HG03439 (cell line): ENCODE measurements around the gene VAMP3.
A peak's percentile ranks its signal among the peaks of the same experiment; 100 is the strongest.

Source experiments
- ATAC-seq: cut with Tn5 transposase; IDR thresholded peaks from one replicate; pipeline ENCODE4 v1.9.1; 2021; ENCODE audit warnings: mild to moderate bottlenecking, moderate library complexity; ENCODE audit not compliant: unreplicated experiment

VAMP3 gene

DNA sequence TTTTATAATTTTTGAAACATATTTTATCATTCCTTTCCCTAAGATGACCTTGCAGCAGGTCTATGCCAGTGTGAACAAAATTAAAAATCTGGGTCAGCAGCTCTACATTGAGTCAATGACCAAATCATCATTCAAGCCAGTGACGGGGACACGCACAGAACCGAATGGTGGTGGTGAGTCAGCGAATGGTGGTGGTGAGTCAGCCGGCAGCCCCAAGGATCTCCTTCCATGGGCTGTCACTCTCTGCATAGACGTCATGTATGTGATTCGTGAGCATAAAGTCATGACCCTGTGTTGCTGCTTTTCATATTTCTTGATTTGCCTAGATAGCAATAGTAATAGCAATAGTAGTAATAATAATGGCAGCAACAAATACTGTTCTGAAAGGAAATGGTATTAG, 39.3 kb downstream of the VAMP3 start:
- ATAC-seq: no peak

DNA sequence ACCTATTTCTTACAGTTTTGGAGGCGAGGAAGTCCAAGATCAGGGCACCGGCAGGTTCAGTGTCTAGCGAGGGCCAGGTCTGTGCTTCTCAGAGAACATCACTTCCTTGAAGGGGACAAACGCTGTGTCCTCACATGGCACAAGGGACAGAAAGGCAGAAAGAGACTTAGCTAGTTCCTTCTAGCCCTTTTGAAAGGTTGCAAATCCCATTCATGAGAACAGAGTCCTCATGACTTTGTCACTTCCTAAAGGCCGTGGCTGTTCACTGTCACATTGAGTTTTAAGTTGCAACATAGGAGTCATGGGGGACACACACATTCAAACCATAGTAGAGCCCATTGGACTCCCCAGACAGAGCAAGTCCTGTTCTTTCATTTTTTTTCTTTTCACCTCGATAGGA, 40.4 kb downstream of the VAMP3 start:
- ATAC-seq: no peak

DNA sequence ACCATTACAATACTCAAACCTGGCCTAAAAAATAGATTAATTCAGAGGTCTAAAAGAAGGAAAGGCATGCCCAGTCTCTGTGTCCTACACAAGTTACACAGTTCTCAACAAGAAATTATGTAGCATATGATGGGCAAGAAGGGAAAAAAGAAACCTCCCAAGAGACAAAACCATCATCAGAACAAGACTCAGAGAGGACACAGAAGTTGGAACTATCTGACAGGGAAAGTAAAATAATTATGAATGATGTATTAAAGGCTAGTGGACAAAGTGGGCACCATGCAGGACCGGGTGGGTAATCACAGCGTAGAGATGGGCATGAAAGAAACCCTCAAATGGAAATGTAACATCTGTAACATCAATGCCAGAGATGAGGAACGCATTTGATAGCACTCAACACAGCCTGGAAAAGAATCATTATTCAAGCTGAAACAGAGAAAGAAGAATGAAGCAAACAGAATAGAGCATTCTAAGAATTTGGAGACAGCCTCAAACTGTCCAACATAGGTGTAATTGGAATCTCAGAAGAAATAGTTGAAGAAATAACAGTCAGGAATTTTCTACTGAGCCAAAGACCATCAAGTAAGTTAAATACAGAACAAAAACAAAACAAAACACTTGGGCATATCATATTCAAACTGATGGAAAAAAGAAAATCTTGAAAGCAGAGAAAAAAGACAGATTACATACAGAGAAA, 42.7 kb downstream of the VAMP3 start:
- ATAC-seq: no peak

DNA sequence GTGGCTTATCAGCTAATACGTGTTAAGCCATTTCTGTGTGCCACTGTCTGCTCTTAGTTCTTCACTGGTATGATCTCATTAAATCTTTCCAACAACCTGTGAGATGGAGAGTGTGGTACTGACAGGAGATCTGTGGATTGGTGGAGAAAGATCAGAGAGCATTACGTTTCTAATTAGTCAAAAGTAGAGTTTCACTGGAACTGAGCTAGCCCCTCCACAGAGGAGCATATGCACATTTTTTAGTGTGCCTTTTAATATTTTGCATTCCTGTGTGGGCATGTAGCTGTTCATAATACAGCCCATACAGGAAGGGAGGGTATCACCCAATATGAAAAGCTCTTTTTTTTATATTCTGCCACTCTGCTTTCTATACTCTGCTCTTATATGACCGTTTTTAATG, 50.2 kb downstream of the VAMP3 start:
- ATAC-seq: no peak

DNA sequence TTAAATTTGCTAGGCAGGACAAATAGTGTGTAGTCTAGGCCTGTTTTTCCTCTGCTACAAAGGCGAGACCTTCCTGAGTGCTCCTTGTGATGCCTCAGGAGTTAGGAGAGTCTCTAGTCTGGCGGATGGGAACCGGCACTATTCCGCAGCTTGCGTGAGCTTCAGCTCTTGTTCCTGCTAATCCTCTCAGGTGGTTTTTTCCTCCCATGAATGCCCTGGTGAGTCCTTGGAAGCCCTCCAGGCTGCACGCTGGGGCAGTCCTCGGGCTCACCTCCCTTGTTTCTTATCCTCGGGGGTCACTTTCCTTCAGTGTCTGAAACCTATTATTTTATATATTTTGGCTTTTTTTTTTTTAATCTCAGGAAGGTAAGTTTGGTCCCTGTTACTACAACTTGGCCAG, 53.6 kb downstream of the VAMP3 start:
- no peak for ATAC-seq

DNA sequence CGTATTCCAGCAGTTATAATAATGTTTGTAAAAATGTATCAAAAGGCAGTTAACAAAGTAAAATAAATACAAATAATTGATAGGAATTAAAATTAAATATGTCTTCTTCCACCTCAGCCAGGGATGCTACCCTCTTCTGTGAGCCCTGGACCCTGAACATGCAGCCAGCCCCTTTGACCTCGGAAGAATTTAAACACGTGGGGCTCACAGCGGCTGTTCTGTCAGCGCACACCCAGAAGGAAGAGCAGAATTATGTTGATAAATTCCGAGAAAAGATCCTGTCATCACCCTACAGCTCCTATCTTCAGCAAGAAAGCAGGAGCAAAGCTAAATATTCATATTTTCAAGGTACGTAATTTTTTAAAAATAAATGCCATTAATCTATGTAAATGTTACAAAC, 55.3 kb downstream of the VAMP3 start:
- ATAC-seq: no peak

DNA sequence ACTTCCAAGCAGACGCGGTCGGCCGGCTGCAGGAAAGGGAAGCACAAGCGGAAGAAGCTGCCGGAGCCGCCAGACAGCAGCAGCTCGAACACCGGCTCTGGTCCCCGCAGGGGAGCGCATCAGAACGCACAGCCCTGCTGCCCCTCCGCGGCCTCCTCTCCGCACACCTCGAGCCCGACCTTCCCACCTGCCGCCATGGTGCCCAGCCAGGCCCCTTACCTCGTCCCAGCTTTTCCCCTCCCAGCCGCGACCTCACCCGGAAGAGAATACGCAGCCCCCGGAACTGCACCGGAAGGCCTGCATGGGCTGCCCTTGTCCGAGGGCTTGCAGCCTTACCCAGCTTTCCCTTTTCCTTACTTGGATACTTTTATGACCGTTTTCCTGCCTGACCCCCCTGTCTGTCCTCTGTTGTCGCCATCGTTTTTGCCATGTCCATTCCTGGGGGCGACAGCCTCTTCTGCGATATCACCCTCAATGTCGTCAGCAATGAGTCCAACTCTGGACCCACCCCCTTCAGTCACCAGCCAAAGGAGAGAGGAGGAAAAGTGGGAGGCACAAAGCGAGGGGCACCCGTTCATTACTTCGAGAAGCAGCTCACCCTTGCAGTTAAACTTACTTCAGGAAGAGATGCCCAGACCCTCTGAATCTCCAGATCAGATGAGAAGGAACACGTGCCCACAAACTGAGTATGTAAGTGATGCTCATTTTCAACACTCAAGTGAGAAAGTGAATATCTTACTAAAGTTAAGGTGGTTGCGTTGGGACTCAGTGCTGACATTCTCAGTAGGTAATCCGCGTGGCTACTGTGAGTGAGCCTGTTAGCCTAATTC, 56.2 kb downstream of the VAMP3 start:
- ATAC-seq: peak; percentile 49
